GM13976 (cell line): ENCODE measurements around the gene STK35.
"Not testable (repeated sequence)": the region's sequence is repeated elsewhere in the genome, so short reads cannot be mapped to it uniquely, and the experiment has no call there.

ENCODE experiments used
- DNase-seq: peaks from one replicate; pipeline ENCODE4 v3.0.0; 2012; ENCODE audit warnings: low spot score
- in situ Hi-C: fragments of 300-500 bp; cut with MboI; formaldehyde crosslinking; loops from one replicate; pipeline ENCODE4 v1.12.0; 2022; ENCODE audit warnings: low sequenced_read_pairs, mixed read lengths, inconsistent platforms; ENCODE audit not compliant: unreplicated experiment
- TF ChIP-seq, protein P1 (sequence below): IDR thresholded peaks from 2 replicates; pipeline ENCODE4 v1.5.1; 2012; ENCODE audit warnings: borderline replicate concordance, mild to moderate bottlenecking; ENCODE audit not compliant: insufficient read depth; ENCODE audit errors: extremely low read depth, missing control alignments, control extremely low read depth

STK35 gene

DNA sequence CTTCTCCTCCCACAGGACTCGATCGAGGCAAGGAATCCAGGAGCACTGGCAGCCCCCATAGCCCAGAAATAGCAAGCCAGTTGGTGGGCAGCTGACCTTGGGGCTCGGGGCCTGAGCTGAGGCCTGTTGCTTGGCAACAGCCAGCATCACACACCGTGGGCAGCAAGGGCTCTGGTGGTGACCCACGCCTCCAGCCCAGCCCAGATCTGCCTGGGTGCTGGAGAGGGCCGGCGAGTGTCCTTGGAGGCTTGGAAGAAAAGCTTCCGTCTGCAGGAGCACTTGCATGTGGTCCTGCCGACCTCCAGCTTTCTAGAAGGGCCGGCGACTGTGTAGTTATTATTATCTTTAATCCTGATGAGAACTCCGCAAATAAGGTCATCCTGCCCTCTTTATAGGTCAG is 67.3 kb downstream of the STK35 start:
- TF ChIP-seq, protein P1, sequence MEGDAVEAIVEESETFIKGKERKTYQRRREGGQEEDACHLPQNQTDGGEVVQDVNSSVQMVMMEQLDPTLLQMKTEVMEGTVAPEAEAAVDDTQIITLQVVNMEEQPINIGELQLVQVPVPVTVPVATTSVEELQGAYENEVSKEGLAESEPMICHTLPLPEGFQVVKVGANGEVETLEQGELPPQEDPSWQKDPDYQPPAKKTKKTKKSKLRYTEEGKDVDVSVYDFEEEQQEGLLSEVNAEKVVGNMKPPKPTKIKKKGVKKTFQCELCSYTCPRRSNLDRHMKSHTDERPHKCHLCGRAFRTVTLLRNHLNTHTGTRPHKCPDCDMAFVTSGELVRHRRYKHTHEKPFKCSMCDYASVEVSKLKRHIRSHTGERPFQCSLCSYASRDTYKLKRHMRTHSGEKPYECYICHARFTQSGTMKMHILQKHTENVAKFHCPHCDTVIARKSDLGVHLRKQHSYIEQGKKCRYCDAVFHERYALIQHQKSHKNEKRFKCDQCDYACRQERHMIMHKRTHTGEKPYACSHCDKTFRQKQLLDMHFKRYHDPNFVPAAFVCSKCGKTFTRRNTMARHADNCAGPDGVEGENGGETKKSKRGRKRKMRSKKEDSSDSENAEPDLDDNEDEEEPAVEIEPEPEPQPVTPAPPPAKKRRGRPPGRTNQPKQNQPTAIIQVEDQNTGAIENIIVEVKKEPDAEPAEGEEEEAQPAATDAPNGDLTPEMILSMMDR = no peak
- DNase-seq = no peak
- in situ Hi-C loops = loop anchor here (25.0 kb wide), 1 partner anchor 407 kb away; no protein-coding TSS in a partner anchor

- no peak for DNase-seq
- TF ChIP-seq, protein P1 = no peak
- in situ Hi-C loops = loop anchor here (25.0 kb wide), 1 partner anchor 407 kb away; no protein-coding TSS in a partner anchor
These were observed 67.9 kb downstream of the STK35 start for GRCh38 chr20:2169456-2170088.

DNA sequence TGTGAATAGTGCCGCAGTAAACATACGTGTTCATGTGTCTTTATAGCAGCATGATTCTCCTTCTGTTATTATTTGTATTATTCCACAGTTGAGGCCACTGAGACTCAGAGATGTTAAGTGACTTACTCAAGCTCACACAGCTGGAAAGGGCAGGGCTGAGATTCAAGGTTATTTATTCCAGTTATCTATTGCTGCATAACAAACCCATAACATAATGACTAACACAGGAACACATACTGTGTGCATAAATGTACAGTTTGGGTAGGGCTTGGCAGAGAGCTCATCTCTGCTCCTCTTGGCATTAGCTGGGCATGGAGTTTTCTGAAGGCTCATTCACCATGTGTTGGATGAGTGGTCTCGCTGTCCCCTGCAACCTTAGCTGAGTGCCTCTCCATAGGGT is 68.8 kb downstream of the STK35 start:
- in situ Hi-C loops = loop anchor here (25.0 kb wide), 1 partner anchor 408 kb away; no protein-coding TSS in a partner anchor
- TF ChIP-seq, protein P1 = no peak
- DNase-seq = no peak

DNA sequence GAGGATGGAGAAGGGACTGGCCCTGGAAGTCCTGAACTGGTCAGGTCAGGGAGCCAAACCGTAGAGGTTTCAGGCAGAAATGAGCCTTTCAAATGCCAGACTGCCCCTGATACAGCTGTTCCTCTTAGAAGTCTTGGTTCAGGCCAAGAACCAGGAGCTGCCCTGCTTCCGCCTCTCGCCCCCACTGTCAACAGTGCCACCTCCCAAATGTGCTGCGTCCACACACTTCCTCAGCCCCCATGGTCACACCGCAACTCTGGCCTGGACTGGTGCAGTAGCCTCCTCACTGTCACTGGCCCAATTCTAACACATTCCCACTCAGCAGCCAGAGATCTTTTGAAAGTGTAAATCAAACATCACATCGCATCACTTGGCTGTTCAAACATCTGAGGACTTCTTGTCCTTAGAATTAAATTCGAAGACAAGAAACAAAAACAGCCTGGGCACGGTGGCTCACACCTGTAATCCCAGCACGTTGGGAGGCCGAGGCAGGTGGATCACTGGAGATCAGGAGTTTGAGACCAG is 69.7 kb downstream of the STK35 start:
- no peak for DNase-seq
- in situ Hi-C loops = loop anchor here (25.0 kb wide), 1 partner anchor 409 kb away; no protein-coding TSS in a partner anchor
- TF ChIP-seq, protein P1 = no peak

DNA sequence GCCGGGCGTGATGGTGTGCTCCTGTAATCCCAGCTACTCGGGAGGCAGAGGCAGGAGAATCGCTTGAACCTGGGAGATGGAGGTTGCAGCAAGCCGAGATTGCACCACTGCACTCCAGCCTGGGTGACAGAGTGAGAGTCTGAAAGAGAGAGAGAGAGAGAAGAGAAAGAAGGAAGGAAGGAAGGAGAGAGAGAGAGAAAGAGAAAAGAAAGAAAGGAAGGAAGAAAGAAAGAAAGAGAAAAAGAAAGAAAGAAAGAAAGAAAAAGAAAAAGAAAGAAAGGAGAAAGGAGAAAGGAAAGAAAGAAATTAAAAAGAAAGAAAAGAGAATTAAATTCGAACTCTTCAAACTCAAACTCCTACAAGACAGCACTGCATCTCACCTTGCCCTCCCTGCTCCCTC is 70.2 kb downstream of the STK35 start:
- DNase-seq = not testable (repeated sequence)
- in situ Hi-C loops = loop anchor here (25.0 kb wide), 1 partner anchor 410 kb away; no protein-coding TSS in a partner anchor

GRCh38 chr20:2172305-2173175 is 70.9 kb downstream of the STK35 start:
- TF ChIP-seq, protein P1 = peak; percentile 89
- in situ Hi-C loops = loop anchor here (25.0 kb wide), 1 partner anchor 410 kb away; no protein-coding TSS in a partner anchor
- peak; percentile 80 for DNase-seq
